ENCODE results near the gene NRL. TPM values are rescaled to one million over a fixed set of nuclear protein-coding genes. Genes with fewer than 3 reads are reported as not detected.

NRL gene
- polyA plus RNA-seq, 2 of the 4 experiments (the other 2 are of a cell fraction), result 0.93 to 0.97 TPM

DNA sequence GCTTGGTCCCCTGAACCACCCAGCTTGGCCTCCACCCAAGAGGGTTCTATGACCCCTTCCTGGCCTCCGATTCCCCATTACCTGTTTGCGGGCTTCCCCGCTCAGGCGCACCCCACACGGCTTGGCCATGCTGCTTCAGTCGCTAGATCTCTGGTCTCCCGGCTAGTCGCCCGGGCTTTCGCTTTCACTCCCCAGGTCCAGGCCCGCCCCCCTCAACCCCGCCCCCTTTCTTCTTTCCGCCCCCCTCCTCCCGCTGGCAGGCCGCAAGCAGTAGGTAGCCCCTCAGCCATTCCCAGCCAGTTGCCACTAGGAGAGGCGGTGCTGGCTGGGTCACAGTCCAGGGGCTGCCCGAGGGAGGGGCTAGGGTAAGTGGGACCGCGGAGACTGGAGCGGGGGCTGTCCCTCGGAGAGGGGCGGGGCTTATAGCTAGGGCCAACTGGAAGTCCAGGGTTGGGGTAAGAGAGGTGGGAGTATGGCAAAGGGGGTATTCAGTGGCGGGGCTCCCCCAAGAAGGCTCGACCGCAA lies 31.8 kb upstream of the NRL start, which contains the start of gene PSME2:
PSME2 (minus strand) TSS at position 158 of the 525 bp plus-strand sequence; CDS start at position 129, 29 bp downstream.
- H3K4me1 ChIP-seq, result peaks cover 18% of the 10 kb centered on the region
- ChIA-PET CTCF (interaction anchor here (0.8 to 12.6 kb wide), 9 partner anchors 9 to 69 kb away, joined by 3 to 168 read pairs (median 3); partner anchors contain the start of genes IRF9, MDP1 and PSME1), POLR2A (interaction anchor here (0.5 to 2.5 kb wide), 12 partner anchors 8 to 96 kb away, joined by 3 to 18 read pairs (median 4); partner anchors contain the start of genes CARMIL3, CHMP4A, DCAF11 and IRF9)
- FAIRE-seq (no peak), DNase-seq (ENCODE audit: low read depth in 1 of 2, low spot score in 1 of 2) (peak; percentile 97 to 98), ATAC-seq (peak; percentile 77 to 87)
- H3K27ac ChIP-seq, result peak within 1 kb of the TSS; percentile 91 to 98
- no peaks in the 10 kb centered on the region for H3K9me3 ChIP-seq
- peak within 1 kb of the TSS; percentile 89 for H3K4me3 ChIP-seq
- TF ChIP-seq JUN (IDR thresholded peaks at IDR 0.05) (peak; percentile 30; a peak in 2 of 5 replicates), MAZ (IDR thresholded peaks at IDR 0.05; ENCODE audit: borderline replicate concordance, low read depth, low read length) (0 out of 2 replicates have a peak, but pooled peaks have one; percentile 43), MAX (IDR thresholded peaks at IDR 0.05) (peak; percentile 27; the same call in 1 of the 2 replicates), FOSL2 (IDR thresholded peaks at IDR 0.05) (no peak), FOSL2 (CRISPR knock-in tag; IDR thresholded peaks at IDR 0.05) (no peak), CBX8 (IDR thresholded peaks at IDR 0.05) (no peak), POLR2A (IDR thresholded peaks at IDR 0.05; ENCODE audit: low read length) (peak; percentile 71)
- H3K4me2 ChIP-seq, result peak within 1 kb of the TSS; percentile 85
- WGBS (ENCODE audit: missing lambda C conversion rate), result 2% methylated on average over 13 of the region's 25 CpGs

GRCh38 chr14:24145690-24146452 lies 31.1 kb upstream of the NRL start:
- 5% methylated on average over 9 of the region's 9 CpGs for WGBS (ENCODE audit: missing lambda C conversion rate)
- CTCF ChIA-PET, result interaction anchor here (0.6 to 12.6 kb wide), 10 partner anchors 9 to 825 kb away, joined by 3 to 168 read pairs (median 3); partner anchors contain the start of genes IRF9 and PABPN1
- peak overlapping the region; percentile 89 for H3K4me3 ChIP-seq
- peaks cover 18% of the 10 kb centered on the region for H3K4me1 ChIP-seq
- TF ChIP-seq, protein P1, sequence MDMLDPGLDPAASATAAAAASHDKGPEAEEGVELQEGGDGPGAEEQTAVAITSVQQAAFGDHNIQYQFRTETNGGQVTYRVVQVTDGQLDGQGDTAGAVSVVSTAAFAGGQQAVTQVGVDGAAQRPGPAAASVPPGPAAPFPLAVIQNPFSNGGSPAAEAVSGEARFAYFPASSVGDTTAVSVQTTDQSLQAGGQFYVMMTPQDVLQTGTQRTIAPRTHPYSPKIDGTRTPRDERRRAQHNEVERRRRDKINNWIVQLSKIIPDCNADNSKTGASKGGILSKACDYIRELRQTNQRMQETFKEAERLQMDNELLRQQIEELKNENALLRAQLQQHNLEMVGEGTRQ (IDR thresholded peaks at IDR 0.05), result no peak
- TF ChIP-seq CHD4 (IDR thresholded peaks at IDR 0.05; ENCODE audit: borderline replicate concordance) (no peak), ZSCAN20 (CRISPR knock-in tag; IDR thresholded peaks at IDR 0.05) (no peak), POLR2A (IDR thresholded peaks at IDR 0.05; ENCODE audit: low read length) (no peak), MAFK (IDR thresholded peaks at IDR 0.05; ENCODE audit: partially characterized antibody) (no peak), POLR2AphosphoS2 (conservative IDR thresholded peaks at IDR 0.05; ENCODE audit: low read length) (no peak), ESRRA (IDR thresholded peaks at IDR 0.05; ENCODE audit: borderline replicate concordance, low read length) (no peak), KDM1A (IDR thresholded peaks at IDR 0.05; ENCODE audit: low read depth) (no peak), JUN (IDR thresholded peaks at IDR 0.05) (no peak), NFE2L2 (conservative IDR thresholded peaks at IDR 0.05; ENCODE audit: low read length) (no peak), CBX2 (IDR thresholded peaks at IDR 0.05; ENCODE audit: borderline replicate concordance, low read depth) (no peak), RCOR1 (IDR thresholded peaks at IDR 0.05; ENCODE audit: low read depth, low read length) (no peak), TFCP2L1 (CRISPR knock-in tag; IDR thresholded peaks at IDR 0.05) (no peak), TP53 (CRISPR knock-in tag; IDR thresholded peaks at IDR 0.05) (no peak), RAD21 (conservative IDR thresholded peaks at IDR 0.05 in 1 of 2, IDR thresholded peaks at IDR 0.05 in 1 of 2) (no peak), HDAC2 (IDR thresholded peaks at IDR 0.05) (no peak)
- TF ChIP-seq, protein P2, sequence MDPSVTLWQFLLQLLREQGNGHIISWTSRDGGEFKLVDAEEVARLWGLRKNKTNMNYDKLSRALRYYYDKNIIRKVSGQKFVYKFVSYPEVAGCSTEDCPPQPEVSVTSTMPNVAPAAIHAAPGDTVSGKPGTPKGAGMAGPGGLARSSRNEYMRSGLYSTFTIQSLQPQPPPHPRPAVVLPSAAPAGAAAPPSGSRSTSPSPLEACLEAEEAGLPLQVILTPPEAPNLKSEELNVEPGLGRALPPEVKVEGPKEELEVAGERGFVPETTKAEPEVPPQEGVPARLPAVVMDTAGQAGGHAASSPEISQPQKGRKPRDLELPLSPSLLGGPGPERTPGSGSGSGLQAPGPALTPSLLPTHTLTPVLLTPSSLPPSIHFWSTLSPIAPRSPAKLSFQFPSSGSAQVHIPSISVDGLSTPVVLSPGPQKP (IDR thresholded peaks at IDR 0.05; ENCODE audit: low read depth, low read length), result no peak
- TF ChIP-seq, protein P3, sequence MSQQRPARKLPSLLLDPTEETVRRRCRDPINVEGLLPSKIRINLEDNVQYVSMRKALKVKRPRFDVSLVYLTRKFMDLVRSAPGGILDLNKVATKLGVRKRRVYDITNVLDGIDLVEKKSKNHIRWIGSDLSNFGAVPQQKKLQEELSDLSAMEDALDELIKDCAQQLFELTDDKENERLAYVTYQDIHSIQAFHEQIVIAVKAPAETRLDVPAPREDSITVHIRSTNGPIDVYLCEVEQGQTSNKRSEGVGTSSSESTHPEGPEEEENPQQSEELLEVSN (IDR thresholded peaks at IDR 0.05; ENCODE audit: borderline replicate concordance, low read depth), result no peak
- TF ChIP-seq, protein P4, sequence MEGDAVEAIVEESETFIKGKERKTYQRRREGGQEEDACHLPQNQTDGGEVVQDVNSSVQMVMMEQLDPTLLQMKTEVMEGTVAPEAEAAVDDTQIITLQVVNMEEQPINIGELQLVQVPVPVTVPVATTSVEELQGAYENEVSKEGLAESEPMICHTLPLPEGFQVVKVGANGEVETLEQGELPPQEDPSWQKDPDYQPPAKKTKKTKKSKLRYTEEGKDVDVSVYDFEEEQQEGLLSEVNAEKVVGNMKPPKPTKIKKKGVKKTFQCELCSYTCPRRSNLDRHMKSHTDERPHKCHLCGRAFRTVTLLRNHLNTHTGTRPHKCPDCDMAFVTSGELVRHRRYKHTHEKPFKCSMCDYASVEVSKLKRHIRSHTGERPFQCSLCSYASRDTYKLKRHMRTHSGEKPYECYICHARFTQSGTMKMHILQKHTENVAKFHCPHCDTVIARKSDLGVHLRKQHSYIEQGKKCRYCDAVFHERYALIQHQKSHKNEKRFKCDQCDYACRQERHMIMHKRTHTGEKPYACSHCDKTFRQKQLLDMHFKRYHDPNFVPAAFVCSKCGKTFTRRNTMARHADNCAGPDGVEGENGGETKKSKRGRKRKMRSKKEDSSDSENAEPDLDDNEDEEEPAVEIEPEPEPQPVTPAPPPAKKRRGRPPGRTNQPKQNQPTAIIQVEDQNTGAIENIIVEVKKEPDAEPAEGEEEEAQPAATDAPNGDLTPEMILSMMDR (IDR thresholded peaks at IDR 0.05), result no peak
- TF ChIP-seq, protein P5, sequence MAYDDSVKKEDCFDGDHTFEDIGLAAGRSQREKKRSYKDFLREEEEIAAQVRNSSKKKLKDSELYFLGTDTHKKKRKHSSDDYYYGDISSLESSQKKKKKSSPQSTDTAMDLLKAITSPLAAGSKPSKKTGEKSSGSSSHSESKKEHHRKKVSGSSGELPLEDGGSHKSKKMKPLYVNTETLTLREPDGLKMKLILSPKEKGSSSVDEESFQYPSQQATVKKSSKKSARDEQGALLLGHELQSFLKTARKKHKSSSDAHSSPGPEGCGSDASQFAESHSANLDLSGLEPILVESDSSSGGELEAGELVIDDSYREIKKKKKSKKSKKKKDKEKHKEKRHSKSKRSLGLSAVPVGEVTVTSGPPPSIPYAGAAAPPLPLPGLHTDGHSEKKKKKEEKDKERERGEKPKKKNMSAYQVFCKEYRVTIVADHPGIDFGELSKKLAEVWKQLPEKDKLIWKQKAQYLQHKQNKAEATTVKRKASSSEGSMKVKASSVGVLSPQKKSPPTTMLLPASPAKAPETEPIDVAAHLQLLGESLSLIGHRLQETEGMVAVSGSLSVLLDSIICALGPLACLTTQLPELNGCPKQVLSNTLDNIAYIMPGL (CRISPR knock-in tag; IDR thresholded peaks at IDR 0.05; ENCODE audit: borderline replicate concordance), result no peak
- POLR2A ChIA-PET, result interaction anchor here (0.6 to 2.5 kb wide), 8 partner anchors 10 to 887 kb away, joined by 3 to 18 read pairs (median 4); partner anchors contain the start of genes CARMIL3, DCAF11, IRF9 and MDP1
- H3K27ac ChIP-seq, result peak overlapping the region; percentile 91 to 98
- ATAC-seq (peak; percentile 0 to 1; a peak in 2 of 6 replicates), FAIRE-seq (no peak), DNase-seq (ENCODE audit: low read depth in 1 of 2, low spot score in 1 of 2) (peak in 1 of 2 experiments; percentile 51)
- H3K4me2 ChIP-seq, result peak overlapping the region; percentile 85
- H3K9me3 ChIP-seq, result no peaks in the 10 kb centered on the region
